HepG2 (cell line): ENCODE results near the gene IFI27L2. TPM values are rescaled to one million over a fixed set of nuclear protein-coding genes. Genes with fewer than 3 reads are reported as not detected.
A peak's percentile ranks its signal among the peaks of the same experiment; 100 is the strongest.

ENCODE experiments used
- CCDC6 ChIP-seq: sonication (generic); formaldehyde crosslinking; IDR thresholded peaks from 2 replicates; pipeline ENCODE4 v1.8.1; 2022; ENCODE audit warnings: mild to moderate bottlenecking, missing genetic modification reagents, moderate library complexity
- ELF1 ChIP-seq: sonication (generic); formaldehyde crosslinking; IDR thresholded peaks from 2 replicates; pipeline ENCODE4 v1.4.0; 2020; ENCODE audit warnings: missing genetic modification reagents
- FIP1L1 ChIP-seq: fragments of 200-400 bp; formaldehyde crosslinking; IDR thresholded peaks from 2 replicates; pipeline ENCODE4 v1.6.1; 2018; ENCODE audit warnings: low read depth, mild to moderate bottlenecking, low read length, moderate library complexity, borderline replicate concordance; ENCODE audit not compliant: insufficient read depth
- KDM5B ChIP-seq: sonication (generic); formaldehyde crosslinking; IDR thresholded peaks from 2 replicates; pipeline ENCODE4 v1.4.0; 2020; ENCODE audit warnings: missing genetic modification reagents, mild to moderate bottlenecking, borderline replicate concordance
- MYC ChIP-seq: sonication (generic); formaldehyde crosslinking; IDR thresholded peaks from 2 replicates; pipeline ENCODE4 v1.9.0; 2021; ENCODE audit warnings: missing genetic modification reagents, borderline replicate concordance
- NR1H2 ChIP-seq: sonication (generic); formaldehyde crosslinking; IDR thresholded peaks from 2 replicates; pipeline ENCODE4 v1.8.1; 2022; ENCODE audit warnings: low read depth, missing genetic modification reagents, borderline replicate concordance
- PLRG1 ChIP-seq: fragments of 450-650 bp; conservative IDR thresholded peaks from 2 replicates; pipeline ENCODE4 v1.6.1; 2016
- RARA ChIP-seq: IDR thresholded peaks from 2 replicates; pipeline ENCODE4 v1.6.1; 2016; ENCODE audit warnings: missing genetic modification reagents, missing compliant biosample characterization
- RFXAP ChIP-seq: sonication (generic); formaldehyde crosslinking; IDR thresholded peaks from 2 replicates; pipeline ENCODE4 v1.4.0; 2020; ENCODE audit warnings: missing genetic modification reagents, borderline replicate concordance
- SIN3B ChIP-seq: fragments of 150-350 bp; IDR thresholded peaks from 2 replicates; pipeline ENCODE4 v1.6.1; 2014; ENCODE audit warnings: low read length
- SP2 ChIP-seq: sonication (generic); formaldehyde crosslinking; IDR thresholded peaks from 2 replicates; pipeline ENCODE4 v1.5.1; 2020; ENCODE audit warnings: mild to moderate bottlenecking, missing genetic modification reagents
- THAP11 ChIP-seq: IDR thresholded peaks from 2 replicates; pipeline ENCODE4 v1.6.1; 2016; ENCODE audit warnings: missing biosample characterization, missing genetic modification reagents
- TSC22D2 ChIP-seq: sonication (generic); formaldehyde crosslinking; IDR thresholded peaks from 2 replicates; pipeline ENCODE4 v1.5.1; 2020; ENCODE audit warnings: missing genetic modification reagents, mild to moderate bottlenecking, borderline replicate concordance
- ZNF260 ChIP-seq: sonication (generic); formaldehyde crosslinking; IDR thresholded peaks from 2 replicates; pipeline ENCODE4 v1.4.0; 2020; ENCODE audit warnings: missing genetic modification reagents, low read depth, mild to moderate bottlenecking, borderline replicate concordance
- ZNF30 ChIP-seq: sonication (generic); formaldehyde crosslinking; IDR thresholded peaks from 2 replicates; pipeline ENCODE4 v1.5.0; 2020; ENCODE audit warnings: mild to moderate bottlenecking, missing genetic modification reagents
- ZNF766 ChIP-seq: sonication (generic); formaldehyde crosslinking; IDR thresholded peaks from 2 replicates; pipeline ENCODE4 v1.5.0; 2020; ENCODE audit warnings: missing genetic modification reagents, borderline replicate concordance
- ZNF788 ChIP-seq: sonication (generic); formaldehyde crosslinking; IDR thresholded peaks from 2 replicates; pipeline ENCODE4 v1.5.0; 2020; ENCODE audit warnings: mild to moderate bottlenecking, missing genetic modification reagents, borderline replicate concordance
- polyA plus RNA-seq, 8 experiments: library from polyadenylated mRNA; depleted of rRNA in 3 of 8; stranded (reverse) in 7 of 8; unstranded in 1 of 8; fragments of >200 nt; fragmentation: Illumina TruSeq in 4 of 8; extraction: Trizol in 4 of 8; gene quantifications; 2 replicates each; pipeline versions ENCODE4 v1.2.1 to v1.2.3, GENCODE V29; 2011 to 2016; ENCODE audit warnings: low read depth in 4 of 8, missing spikeins in 1 of 8, mixed read lengths in 1 of 8; ENCODE audit not compliant: insufficient read depth in 1 of 8
- total RNA-seq, 5 experiments: library from RNA; depleted of rRNA; stranded (reverse); fragments of >200 nt; fragmentation: Illumina TruSeq; extraction: Trizol; gene quantifications; 2 replicates each; pipeline ENCODE4 v1.2.3, GENCODE V29; 2016; ENCODE audit warnings: low read depth in 1 of 5
- TF ChIP-seq, protein P1 (sequence below), 2 experiments: fragments of 450-650 bp in 1 of 2; sonication (generic) in 1 of 2; formaldehyde crosslinking; IDR thresholded peaks; 2 replicates each; pipeline versions ENCODE4 v1.5.0 to v1.8.0; 2020 to 2022; ENCODE audit warnings: mild to moderate bottlenecking in 1 of 2, missing genetic modification reagents in 1 of 2
- TF ChIP-seq, protein P2 (sequence below): sonication (generic); formaldehyde crosslinking; IDR thresholded peaks from 2 replicates; pipeline ENCODE4 v1.5.1; 2020; ENCODE audit warnings: mild to moderate bottlenecking, missing genetic modification reagents, moderate library complexity
- TF ChIP-seq, protein P3 (sequence below): sonication (generic); formaldehyde crosslinking; IDR thresholded peaks from 2 replicates; pipeline ENCODE4 v1.4.0; 2020; ENCODE audit warnings: missing genetic modification reagents
- TF ChIP-seq, protein P4 (sequence below), 2 experiments: sonication (generic) in 1 of 2; formaldehyde crosslinking in 1 of 2; IDR thresholded peaks; 2 replicates each; pipeline versions ENCODE4 v1.4.0 to v1.6.1; 2018 to 2020; ENCODE audit warnings: missing genetic modification reagents in 2 of 2, borderline replicate concordance in 1 of 2, low read depth in 1 of 2, mild to moderate bottlenecking in 1 of 2, missing biosample characterization in 1 of 2

Gene IFI27L2
- total and polyA plus RNA-seq, 2 of the 13 experiments (the other 11 are each of a cell fraction or from before 2014, with no cell fraction given) = 4.3 to 4.8 TPM

DNA sequence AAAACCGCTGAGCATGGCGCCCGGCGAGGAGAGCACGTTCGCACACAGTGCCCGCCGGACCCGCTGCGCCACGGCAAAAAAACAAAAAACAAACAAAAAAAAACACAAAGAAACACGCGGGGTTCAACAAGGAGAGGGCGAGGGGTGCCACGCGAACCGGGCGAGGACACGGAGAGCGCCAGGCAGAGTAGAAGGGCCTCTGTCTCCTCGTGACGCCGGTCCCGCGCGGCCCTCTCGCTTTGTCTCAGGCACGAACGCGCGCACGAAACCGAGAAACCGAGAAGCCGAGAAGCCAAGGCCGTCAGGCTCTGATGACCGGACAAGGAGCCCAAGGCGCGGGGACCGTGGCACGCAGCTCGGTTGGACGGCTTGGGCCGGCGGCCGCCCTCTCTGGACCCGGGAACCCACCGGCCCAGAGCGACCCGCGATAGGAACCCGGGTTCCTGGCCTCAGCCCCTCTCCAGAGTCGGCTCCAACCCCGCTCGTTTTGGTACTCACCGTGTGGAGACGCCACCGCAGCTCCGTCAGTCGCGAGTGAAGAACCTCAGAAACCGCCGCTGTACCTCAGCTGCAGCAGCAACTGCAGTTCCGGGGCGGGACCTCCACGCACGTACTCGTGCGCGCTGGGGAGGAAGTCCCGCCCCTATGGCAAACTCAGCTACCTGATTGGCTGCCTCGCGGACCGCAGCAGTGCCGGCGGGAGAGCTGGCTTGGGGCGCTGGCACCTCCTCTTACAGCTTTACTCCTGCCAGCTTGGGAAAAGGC is 48.6 kb downstream of the IFI27L2 start, which contains the start of the genes DDX24 and IFI27L1 (continued):
- no peak for TF ChIP-seq NR1H2 (CRISPR knock-in tag)
- TF ChIP-seq ZNF30 (CRISPR knock-in tag) = 0 out of 2 replicates have a peak, but pooled peaks have one; percentile 11
- TF ChIP-seq RARA (CRISPR knock-in tag) = no peak
- peak; percentile 51; the same call in 1 of the 2 replicates for TF ChIP-seq MYC (CRISPR knock-in tag)
- TF ChIP-seq, protein P1, sequence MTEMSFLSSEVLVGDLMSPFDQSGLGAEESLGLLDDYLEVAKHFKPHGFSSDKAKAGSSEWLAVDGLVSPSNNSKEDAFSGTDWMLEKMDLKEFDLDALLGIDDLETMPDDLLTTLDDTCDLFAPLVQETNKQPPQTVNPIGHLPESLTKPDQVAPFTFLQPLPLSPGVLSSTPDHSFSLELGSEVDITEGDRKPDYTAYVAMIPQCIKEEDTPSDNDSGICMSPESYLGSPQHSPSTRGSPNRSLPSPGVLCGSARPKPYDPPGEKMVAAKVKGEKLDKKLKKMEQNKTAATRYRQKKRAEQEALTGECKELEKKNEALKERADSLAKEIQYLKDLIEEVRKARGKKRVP (CRISPR knock-in tag; IDR thresholded peaks at IDR 0.05) = no peak
- TF ChIP-seq ZNF788 (CRISPR knock-in tag) = no peak; the same call in 1 of the 2 replicates
- TF ChIP-seq THAP11 = peak; percentile 80
- TF ChIP-seq ZNF260 = no peak
- TF ChIP-seq, protein P2, sequence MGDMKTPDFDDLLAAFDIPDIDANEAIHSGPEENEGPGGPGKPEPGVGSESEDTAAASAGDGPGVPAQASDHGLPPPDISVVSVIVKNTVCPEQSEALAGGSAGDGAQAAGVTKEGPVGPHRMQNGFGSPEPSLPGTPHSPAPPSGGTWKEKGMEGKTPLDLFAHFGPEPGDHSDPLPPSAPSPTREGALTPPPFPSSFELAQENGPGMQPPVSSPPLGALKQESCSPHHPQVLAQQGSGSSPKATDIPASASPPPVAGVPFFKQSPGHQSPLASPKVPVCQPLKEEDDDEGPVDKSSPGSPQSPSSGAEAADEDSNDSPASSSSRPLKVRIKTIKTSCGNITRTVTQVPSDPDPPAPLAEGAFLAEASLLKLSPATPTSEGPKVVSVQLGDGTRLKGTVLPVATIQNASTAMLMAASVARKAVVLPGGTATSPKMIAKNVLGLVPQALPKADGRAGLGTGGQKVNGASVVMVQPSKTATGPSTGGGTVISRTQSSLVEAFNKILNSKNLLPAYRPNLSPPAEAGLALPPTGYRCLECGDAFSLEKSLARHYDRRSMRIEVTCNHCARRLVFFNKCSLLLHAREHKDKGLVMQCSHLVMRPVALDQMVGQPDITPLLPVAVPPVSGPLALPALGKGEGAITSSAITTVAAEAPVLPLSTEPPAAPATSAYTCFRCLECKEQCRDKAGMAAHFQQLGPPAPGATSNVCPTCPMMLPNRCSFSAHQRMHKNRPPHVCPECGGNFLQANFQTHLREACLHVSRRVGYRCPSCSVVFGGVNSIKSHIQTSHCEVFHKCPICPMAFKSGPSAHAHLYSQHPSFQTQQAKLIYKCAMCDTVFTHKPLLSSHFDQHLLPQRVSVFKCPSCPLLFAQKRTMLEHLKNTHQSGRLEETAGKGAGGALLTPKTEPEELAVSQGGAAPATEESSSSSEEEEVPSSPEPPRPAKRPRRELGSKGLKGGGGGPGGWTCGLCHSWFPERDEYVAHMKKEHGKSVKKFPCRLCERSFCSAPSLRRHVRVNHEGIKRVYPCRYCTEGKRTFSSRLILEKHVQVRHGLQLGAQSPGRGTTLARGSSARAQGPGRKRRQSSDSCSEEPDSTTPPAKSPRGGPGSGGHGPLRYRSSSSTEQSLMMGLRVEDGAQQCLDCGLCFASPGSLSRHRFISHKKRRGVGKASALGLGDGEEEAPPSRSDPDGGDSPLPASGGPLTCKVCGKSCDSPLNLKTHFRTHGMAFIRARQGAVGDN (CRISPR knock-in tag) = peak; percentile 86
- no peak for TF ChIP-seq SIN3B
- no peak for TF ChIP-seq FIP1L1
- TF ChIP-seq CCDC6 (CRISPR knock-in tag) = peak; percentile 73; the same call in 1 of the 2 replicates
- TF ChIP-seq, protein P3, sequence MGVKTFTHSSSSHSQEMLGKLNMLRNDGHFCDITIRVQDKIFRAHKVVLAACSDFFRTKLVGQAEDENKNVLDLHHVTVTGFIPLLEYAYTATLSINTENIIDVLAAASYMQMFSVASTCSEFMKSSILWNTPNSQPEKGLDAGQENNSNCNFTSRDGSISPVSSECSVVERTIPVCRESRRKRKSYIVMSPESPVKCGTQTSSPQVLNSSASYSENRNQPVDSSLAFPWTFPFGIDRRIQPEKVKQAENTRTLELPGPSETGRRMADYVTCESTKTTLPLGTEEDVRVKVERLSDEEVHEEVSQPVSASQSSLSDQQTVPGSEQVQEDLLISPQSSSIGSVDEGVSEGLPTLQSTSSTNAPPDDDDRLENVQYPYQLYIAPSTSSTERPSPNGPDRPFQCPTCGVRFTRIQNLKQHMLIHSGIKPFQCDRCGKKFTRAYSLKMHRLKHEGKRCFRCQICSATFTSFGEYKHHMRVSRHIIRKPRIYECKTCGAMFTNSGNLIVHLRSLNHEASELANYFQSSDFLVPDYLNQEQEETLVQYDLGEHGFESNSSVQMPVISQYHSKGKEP (CRISPR knock-in tag) = no peak
- no peak for TF ChIP-seq TSC22D2 (CRISPR knock-in tag)
- TF ChIP-seq SP2 (CRISPR knock-in tag) = peak; percentile 96
- no peak for TF ChIP-seq RFXAP
- TF ChIP-seq PLRG1 = no peak
- TF ChIP-seq, protein P4, sequence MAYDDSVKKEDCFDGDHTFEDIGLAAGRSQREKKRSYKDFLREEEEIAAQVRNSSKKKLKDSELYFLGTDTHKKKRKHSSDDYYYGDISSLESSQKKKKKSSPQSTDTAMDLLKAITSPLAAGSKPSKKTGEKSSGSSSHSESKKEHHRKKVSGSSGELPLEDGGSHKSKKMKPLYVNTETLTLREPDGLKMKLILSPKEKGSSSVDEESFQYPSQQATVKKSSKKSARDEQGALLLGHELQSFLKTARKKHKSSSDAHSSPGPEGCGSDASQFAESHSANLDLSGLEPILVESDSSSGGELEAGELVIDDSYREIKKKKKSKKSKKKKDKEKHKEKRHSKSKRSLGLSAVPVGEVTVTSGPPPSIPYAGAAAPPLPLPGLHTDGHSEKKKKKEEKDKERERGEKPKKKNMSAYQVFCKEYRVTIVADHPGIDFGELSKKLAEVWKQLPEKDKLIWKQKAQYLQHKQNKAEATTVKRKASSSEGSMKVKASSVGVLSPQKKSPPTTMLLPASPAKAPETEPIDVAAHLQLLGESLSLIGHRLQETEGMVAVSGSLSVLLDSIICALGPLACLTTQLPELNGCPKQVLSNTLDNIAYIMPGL (CRISPR knock-in tag; IDR thresholded peaks at IDR 0.05; ENCODE audit: borderline replicate concordance in 1 of 2, low read depth in 1 of 2) = peak in 1 of 2 experiments; percentile 42; a peak in 1 of 4 replicates
- peak; percentile 74 for TF ChIP-seq ELF1 (CRISPR knock-in tag)
- TF ChIP-seq KDM5B (CRISPR knock-in tag) = no peak
- TF ChIP-seq ZNF766 (CRISPR knock-in tag) = 0 out of 2 replicates have a peak, but pooled peaks have one; percentile 42
